ENCODE measurements around the gene SPG11. TPM values are rescaled to one million over a fixed set of nuclear protein-coding genes. Genes with fewer than 3 reads are reported as not detected.
A peak's percentile ranks its signal among the peaks of the same experiment; 100 is the strongest.

SPG11 gene
- total and polyA plus RNA-seq, 2 of the 13 experiments (the other 11 are each of a cell fraction or from before 2014, with no cell fraction given), result 31.5 to 40.7 TPM

DNA sequence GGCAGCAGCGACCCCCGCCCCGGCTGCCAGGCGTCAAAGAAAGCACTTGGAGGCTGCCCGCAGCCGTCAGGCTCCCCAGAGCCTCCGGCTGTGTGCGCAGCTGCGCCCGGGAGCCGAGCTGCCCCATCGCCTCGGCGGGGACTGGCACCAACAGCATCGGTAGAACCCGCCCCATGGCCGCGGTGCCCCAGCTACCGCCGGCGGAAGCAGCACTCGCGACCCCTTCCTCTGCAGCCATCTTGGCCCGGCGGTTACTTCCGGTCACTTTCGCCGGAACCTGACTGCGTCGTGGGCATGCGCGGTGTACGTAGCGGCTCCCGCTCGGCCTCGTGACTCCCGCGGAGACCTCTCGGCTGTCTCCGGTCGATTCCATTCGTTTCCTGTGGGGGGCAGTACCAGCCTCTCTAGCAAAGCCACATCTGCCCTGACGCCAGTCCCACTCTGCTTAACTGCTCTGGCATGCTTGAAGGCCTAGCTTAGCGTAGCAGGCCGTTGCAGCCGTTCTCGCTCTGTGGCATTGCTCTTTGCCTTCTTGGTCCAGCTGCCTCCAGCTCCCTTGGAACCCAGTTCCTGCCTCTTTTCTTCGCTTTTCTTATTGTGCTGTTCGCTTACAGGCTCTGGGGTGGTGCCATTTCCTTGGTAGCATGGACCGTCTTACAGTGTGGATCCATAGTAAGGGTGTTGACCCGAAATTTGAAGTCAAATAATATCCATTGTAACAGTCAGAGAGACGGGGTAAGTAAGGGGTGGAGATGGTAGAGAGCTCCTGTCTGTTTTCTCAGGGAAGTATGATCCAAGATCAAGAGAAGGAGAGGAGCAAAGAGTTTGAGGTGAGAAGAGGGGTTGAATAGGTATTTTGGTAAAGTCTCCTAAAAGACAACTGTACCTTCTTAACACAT, at the start of gene SPG11 (continued):
- TF ChIP-seq, protein P1, sequence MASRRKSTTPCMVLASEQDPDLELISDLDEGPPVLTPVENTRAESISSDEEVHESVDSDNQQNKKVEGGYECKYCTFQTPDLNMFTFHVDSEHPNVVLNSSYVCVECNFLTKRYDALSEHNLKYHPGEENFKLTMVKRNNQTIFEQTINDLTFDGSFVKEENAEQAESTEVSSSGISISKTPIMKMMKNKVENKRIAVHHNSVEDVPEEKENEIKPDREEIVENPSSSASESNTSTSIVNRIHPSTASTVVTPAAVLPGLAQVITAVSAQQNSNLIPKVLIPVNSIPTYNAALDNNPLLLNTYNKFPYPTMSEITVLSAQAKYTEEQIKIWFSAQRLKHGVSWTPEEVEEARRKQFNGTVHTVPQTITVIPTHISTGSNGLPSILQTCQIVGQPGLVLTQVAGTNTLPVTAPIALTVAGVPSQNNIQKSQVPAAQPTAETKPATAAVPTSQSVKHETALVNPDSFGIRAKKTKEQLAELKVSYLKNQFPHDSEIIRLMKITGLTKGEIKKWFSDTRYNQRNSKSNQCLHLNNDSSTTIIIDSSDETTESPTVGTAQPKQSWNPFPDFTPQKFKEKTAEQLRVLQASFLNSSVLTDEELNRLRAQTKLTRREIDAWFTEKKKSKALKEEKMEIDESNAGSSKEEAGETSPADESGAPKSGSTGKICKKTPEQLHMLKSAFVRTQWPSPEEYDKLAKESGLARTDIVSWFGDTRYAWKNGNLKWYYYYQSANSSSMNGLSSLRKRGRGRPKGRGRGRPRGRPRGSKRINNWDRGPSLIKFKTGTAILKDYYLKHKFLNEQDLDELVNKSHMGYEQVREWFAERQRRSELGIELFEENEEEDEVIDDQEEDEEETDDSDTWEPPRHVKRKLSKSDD (CRISPR knock-in tag; IDR thresholded peaks at IDR 0.05; ENCODE audit: low read depth), result peak; percentile 97
- TF ChIP-seq ZNF644 (CRISPR knock-in tag; IDR thresholded peaks at IDR 0.05; ENCODE audit: low read depth), result no peak
- 0 out of 2 replicates have a peak, but pooled peaks have one; percentile 44 for TF ChIP-seq ISX (CRISPR knock-in tag; conservative IDR thresholded peaks at IDR 0.05)
- no peak for TF ChIP-seq SIN3A (IDR thresholded peaks at IDR 0.05; ENCODE audit: borderline replicate concordance, low read depth, low read length)
- 0 out of 2 replicates have a peak, but pooled peaks have one; percentile 16 for TF ChIP-seq ZNF557 (CRISPR knock-in tag; IDR thresholded peaks at IDR 0.05)
- peak; percentile 72 for TF ChIP-seq U2AF1 (optimal IDR thresholded peaks at IDR 0.05; ENCODE audit: low read depth, low read length)
- 0 out of 2 replicates have a peak, but pooled peaks have one; percentile 33 for TF ChIP-seq ZNF83 (CRISPR knock-in tag; IDR thresholded peaks at IDR 0.05; ENCODE audit: borderline replicate concordance)
- TF ChIP-seq, protein P2, sequence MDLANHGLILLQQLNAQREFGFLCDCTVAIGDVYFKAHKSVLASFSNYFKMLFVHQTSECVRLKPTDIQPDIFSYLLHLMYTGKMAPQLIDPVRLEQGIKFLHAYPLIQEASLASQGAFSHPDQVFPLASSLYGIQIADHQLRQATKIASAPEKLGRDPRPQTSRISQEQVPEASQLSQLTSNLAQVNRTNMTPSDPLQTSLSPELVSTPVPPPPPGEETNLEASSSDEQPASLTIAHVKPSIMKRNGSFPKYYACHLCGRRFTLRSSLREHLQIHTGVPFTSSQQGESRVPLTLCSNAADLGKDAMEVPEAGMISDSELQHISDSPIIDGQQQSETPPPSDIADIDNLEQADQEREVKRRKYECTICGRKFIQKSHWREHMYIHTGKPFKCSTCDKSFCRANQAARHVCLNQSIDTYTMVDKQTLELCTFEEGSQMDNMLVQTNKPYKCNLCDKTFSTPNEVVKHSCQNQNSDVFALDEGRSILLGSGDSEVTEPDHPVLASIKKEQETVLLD (CRISPR knock-in tag; IDR thresholded peaks at IDR 0.05; ENCODE audit: low read depth), result peak; percentile 70
- 0 out of 2 replicates have a peak, but pooled peaks have one; percentile 12 for TF ChIP-seq KLF13 (CRISPR knock-in tag; IDR thresholded peaks at IDR 0.05)
- no peak for TF ChIP-seq KDM4B (CRISPR knock-in tag; IDR thresholded peaks at IDR 0.05)
- peak; percentile 85; the same call in 1 of the 2 replicates for TF ChIP-seq ZNF678 (CRISPR knock-in tag; IDR thresholded peaks at IDR 0.05)
- 0 out of 2 replicates have a peak, but pooled peaks have one; percentile 29 for TF ChIP-seq ZNF205 (CRISPR knock-in tag; IDR thresholded peaks at IDR 0.05)
- TF ChIP-seq TRIM24 (CRISPR knock-in tag; IDR thresholded peaks at IDR 0.05), result no peak
- no peak for TF ChIP-seq TMF1 (CRISPR knock-in tag; IDR thresholded peaks at IDR 0.05; ENCODE audit: low read depth)
- TF ChIP-seq RORA (CRISPR knock-in tag; IDR thresholded peaks at IDR 0.05), result no peak
- no peak for TF ChIP-seq CAMTA2 (CRISPR knock-in tag; IDR thresholded peaks at IDR 0.05; ENCODE audit: borderline replicate concordance)
- no peak; the same call in 1 of the 2 replicates for TF ChIP-seq ZNF3 (CRISPR knock-in tag; IDR thresholded peaks at IDR 0.05)
- TF ChIP-seq ZNF749 (CRISPR knock-in tag; IDR thresholded peaks at IDR 0.05; ENCODE audit: borderline replicate concordance), result peak; percentile 49; the same call in 1 of the 2 replicates
- TF ChIP-seq ZSCAN30 (CRISPR knock-in tag; IDR thresholded peaks at IDR 0.05), result no peak
- peak; percentile 84 for TF ChIP-seq ZNF547 (CRISPR knock-in tag; IDR thresholded peaks at IDR 0.05)
- TF ChIP-seq HNF4G (IDR thresholded peaks at IDR 0.05; ENCODE audit: borderline replicate concordance, low read depth, low read length), result no peak
- TF ChIP-seq HNF4G (CRISPR knock-in tag; IDR thresholded peaks at IDR 0.05; ENCODE audit: borderline replicate concordance, low read depth), result peak; percentile 73
- TF ChIP-seq, protein P3, sequence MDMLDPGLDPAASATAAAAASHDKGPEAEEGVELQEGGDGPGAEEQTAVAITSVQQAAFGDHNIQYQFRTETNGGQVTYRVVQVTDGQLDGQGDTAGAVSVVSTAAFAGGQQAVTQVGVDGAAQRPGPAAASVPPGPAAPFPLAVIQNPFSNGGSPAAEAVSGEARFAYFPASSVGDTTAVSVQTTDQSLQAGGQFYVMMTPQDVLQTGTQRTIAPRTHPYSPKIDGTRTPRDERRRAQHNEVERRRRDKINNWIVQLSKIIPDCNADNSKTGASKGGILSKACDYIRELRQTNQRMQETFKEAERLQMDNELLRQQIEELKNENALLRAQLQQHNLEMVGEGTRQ (IDR thresholded peaks at IDR 0.05; ENCODE audit: low read depth, low read length), result peak; percentile 78
- TF ChIP-seq, protein P3 (CRISPR knock-in tag; IDR thresholded peaks at IDR 0.05; ENCODE audit: borderline replicate concordance), result peak; percentile 89
